Ovary (tissue), 9 donors: ENCODE measurements around the gene CHMP5. TPM values are rescaled to one million over a fixed set of nuclear protein-coding genes. Genes with fewer than 3 reads are reported as not detected.

ENCODE experiments used
- DNase-seq, 5 donors: peaks; one replicate each; pipeline ENCODE4 v3.0.0-alpha.2; 2019 to 2020
- H3K27ac ChIP-seq, 2 donors: fragments of 200-600 bp; one replicate each; pipeline versions ENCODE4 v1.5.1 to v1.8.0; 2019 to 2022
- H3K27me3 ChIP-seq: fragments of 200-600 bp; one replicate; pipeline ENCODE4 v1.8.0; 2022
- H3K36me3 ChIP-seq: fragments of 200-600 bp; sonication (generic); one replicate; pipeline ENCODE4 v1.5.1; 2019
- H3K4me1 ChIP-seq: one replicate; pipeline ENCODE4 v1.8.1; 2013; ENCODE audit warnings: mild to moderate bottlenecking, moderate library complexity; ENCODE audit not compliant: insufficient read depth
- H3K4me3 ChIP-seq: fragments of 200-600 bp; sonication (generic); one replicate; pipeline ENCODE4 v1.5.1; 2017
- H3K9me3 ChIP-seq, 2 donors: fragments of 200-600 bp in 1 of 2; sonication (generic) in 1 of 2; one replicate each; pipeline versions ENCODE4 v1.5.1 to v1.8.1; 2013 to 2019; ENCODE audit warnings: mild to moderate bottlenecking in 1 of 2, moderate library complexity in 1 of 2
- EP300 ChIP-seq: sonication (generic); formaldehyde crosslinking; IDR thresholded peaks from one replicate; pipeline ENCODE4 v1.6.1; 2017; ENCODE audit warnings: antibody characterized with exemption
- POLR2A ChIP-seq: fragments of 450-650 bp; IDR thresholded peaks from one replicate; pipeline ENCODE4 v1.6.1; 2017; ENCODE audit warnings: antibody characterized with exemption, mild to moderate bottlenecking, moderate library complexity
- WGBS, 3 donors: extraction: QIAGEN DNeasy Blood & Tissue Kit in 1 of 3; methylation state at CpG; one replicate each; pipeline versions ENCODE4 v1.1.5 to v1.1.7; 2013 to 2017; 5-methylcytosine and 5-hydroxymethylcytosine counted together
- intact Hi-C, 4 donors: fragments of 100-400 bp; cut with DNase I; formaldehyde crosslinking; loops; one replicate each; pipeline versions ENCODE4 v1.11.0 to v1.15.1; 2022 to 2023
- polyA plus RNA-seq, 2 donors: library from polyadenylated mRNA; stranded (reverse); fragments of 200-250 nt in 1 of 2; fragments of 350-450 nt in 1 of 2; fragmentation: Illumina TruSeq in 1 of 2; extraction: RNeasy Lipid Tissue Mini Kit (QIAGEN cat#74804) in 1 of 2; gene quantifications; one replicate each; pipeline ENCODE4 v1.2.3, GENCODE V29; 2013 to 2014
- total RNA-seq, 7 donors: library from RNA; depleted of rRNA in 2 of 7; stranded (reverse); fragments of >200 nt in 2 of 7; fragmentation: NEBNext Ultra II Directional in 3 of 7; extraction: Animal tissue kit (Norgen Biotek cat#: 25700) in 3 of 7; gene quantifications; one replicate each; pipeline versions ENCODE4 v1.1.0 to v1.2.4, GENCODE V29; 2016 to 2023
- TF ChIP-seq, protein P1 (sequence below), 3 donors: fragments of 450-650 bp in 2 of 3; fragments of 200-600 bp in 1 of 3; IDR thresholded peaks; one replicate each; pipeline versions ENCODE4 v1.5.1 to v1.8.0; 2016 to 2022; ENCODE audit warnings: antibody characterized with exemption in 3 of 3, mild to moderate bottlenecking in 1 of 3
- donor health status: DM: no; HTN: no; CAD: no; lungs with moderate emphysema.
- donor health status: DM: no; HTN: no; CAD: no.
- donor health status: Bipolar disorder and iron deficiency.
- donor health status: DM: yes; HTN: yes; CAD: no.
- donor health status: DM: no; HTN: no; CAD: no.
- donor health status: DM: yes; HTN: yes; CAD: no.

CHMP5 gene
- total and polyA plus RNA-seq, 9 donors, result 39.7 to 66.5 (median 52.9) TPM

GRCh38 chr9:33289936-33290246 lies 25.0 kb downstream of the CHMP5 start:
- WGBS, 3 donors, result 0 to 2% (median 0%) methylated on average over 14 of the region's 14 CpGs
- intact Hi-C loops, result loop anchor here in 1 of 4 donors (10.0 kb wide), 1 partner anchor 175 kb away; no protein-coding TSS in a partner anchor
- DNase-seq, result no peak
- Histone ChIP-seq H3K4me3 (peak overlapping the region; percentile 96), H3K27me3 (no peaks in the 10 kb centered on the region), H3K9me3 (no peaks in the 10 kb centered on the region), H3K4me1 (peaks cover 6% of the 10 kb centered on the region), H3K36me3 (no peaks in the 10 kb centered on the region), H3K27ac (peak overlapping the region; percentile 82 to 89)
- TF ChIP-seq, protein P1, sequence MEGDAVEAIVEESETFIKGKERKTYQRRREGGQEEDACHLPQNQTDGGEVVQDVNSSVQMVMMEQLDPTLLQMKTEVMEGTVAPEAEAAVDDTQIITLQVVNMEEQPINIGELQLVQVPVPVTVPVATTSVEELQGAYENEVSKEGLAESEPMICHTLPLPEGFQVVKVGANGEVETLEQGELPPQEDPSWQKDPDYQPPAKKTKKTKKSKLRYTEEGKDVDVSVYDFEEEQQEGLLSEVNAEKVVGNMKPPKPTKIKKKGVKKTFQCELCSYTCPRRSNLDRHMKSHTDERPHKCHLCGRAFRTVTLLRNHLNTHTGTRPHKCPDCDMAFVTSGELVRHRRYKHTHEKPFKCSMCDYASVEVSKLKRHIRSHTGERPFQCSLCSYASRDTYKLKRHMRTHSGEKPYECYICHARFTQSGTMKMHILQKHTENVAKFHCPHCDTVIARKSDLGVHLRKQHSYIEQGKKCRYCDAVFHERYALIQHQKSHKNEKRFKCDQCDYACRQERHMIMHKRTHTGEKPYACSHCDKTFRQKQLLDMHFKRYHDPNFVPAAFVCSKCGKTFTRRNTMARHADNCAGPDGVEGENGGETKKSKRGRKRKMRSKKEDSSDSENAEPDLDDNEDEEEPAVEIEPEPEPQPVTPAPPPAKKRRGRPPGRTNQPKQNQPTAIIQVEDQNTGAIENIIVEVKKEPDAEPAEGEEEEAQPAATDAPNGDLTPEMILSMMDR (IDR thresholded peaks at IDR 0.05), result no peak
- no peak for TF ChIP-seq EP300
- no peak for TF ChIP-seq POLR2A

DNA sequence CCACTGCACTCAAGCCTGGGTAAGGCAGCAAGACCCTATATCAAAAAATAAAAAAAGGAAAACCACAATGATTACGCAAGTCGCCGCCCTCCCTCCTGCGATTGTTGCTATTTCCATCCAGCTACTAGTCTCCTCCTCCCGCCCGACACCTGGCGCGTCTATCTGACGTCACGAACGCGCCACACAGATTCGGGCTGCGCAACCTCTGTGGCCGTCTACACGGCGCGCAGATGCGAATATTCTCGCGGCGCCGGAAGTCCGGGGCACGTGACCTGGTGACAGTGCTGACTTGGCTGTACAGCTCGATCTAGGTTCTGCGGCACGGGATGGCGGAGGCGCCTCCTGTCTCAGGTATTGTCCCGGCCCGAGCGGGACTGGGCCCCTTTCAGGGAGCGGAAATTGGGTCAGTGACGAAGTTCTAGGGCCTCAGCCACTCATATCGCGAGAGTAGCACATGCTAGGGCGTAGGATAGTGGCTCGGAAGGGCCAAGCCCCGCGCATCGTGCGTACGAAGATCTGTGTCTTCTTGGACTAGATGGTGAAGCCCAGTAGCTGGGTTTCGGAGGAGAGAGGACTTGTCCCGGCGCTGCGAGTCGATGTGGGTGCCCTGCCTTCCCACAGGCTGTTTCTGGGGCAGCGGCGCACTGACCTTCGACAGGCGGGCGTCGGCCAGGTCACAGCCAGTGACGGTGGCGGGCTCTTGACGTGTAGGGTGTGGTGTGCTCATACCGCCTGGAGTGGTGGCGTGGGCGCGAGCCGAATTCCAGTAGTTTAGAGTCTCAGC lies 25.6 kb downstream of the CHMP5 start, which contains the start of gene NFX1:
Gene NFX1, plus strand, starts transcription at position 270 of the 784 bp plus-strand sequence. Its CDS starts 57 bp downstream, at position 327.
- Histone ChIP-seq H3K4me1 (peaks cover 8% of the 10 kb centered on the region), H3K36me3 (no peaks in the 10 kb centered on the region), H3K4me3 (peak within 1 kb of the TSS; percentile 96), H3K27ac (peak within 1 kb of the TSS; percentile 82 to 89), H3K27me3 (no peaks in the 10 kb centered on the region), H3K9me3 (no peaks in the 10 kb centered on the region)
- TF ChIP-seq POLR2A (peak; percentile 90), EP300 (peak; percentile 67)
- TF ChIP-seq, protein P1 (IDR thresholded peaks at IDR 0.05), result no peak
- peak; percentile 98 to 99 (median 99) for DNase-seq
- 0% methylated on average over 48 to 63 of the region's 63 CpGs for WGBS, 3 donors
- intact Hi-C loops, result no loop called here

DNA sequence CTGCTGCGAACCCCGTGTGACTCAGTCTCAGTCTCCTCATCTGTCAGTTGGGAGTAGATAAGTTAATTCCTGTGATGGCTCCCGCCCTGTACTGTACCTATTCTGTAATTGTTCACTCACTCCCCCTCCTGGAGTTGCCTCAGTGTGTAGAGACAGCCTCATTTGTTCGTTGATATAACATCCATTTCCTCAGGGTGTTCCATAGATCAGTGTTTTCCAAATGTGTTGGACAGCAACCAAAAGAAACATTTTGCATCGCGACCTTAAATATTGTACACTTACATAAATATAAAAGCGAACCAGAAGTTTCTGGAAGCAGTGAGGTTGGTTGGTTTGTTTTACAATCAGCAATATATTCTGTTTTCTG lies 26.2 kb downstream of the CHMP5 start:
- intact Hi-C loops, result no loop called here

DNA sequence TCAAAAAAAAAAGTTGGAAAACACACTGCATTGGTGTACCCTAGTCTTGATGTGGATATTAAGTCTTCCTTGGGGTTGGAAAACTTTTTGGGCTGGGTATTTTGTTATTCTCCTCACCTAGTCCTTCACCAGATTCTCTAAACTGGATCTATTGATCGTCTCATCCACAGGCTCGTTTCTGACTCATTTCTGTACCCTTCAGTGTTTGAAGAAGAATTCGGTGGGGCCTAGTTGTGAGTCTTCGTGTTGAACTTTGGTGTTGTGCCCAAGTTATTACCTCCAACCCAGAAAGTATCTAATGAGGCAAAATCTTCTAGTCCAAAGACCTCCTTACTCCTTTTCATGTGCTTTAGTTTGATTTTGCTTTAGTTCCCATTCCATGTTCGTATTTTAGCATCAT lies 27.1 kb downstream of the CHMP5 start:
- H3K4me3 ChIP-seq, result no peak overlapping the region
- H3K27me3 ChIP-seq, result no peaks in the 10 kb centered on the region
- H3K9me3 ChIP-seq, result no peaks in the 10 kb centered on the region
- H3K4me1 ChIP-seq, result peaks cover 8% of the 10 kb centered on the region
- H3K27ac ChIP-seq, result no peak overlapping the region
- no peaks in the 10 kb centered on the region for H3K36me3 ChIP-seq
- 78 to 92% (median 88%) methylated on average over 5 of the region's 5 CpGs for WGBS, 3 donors
- no peak for TF ChIP-seq EP300
- TF ChIP-seq, protein P1 (IDR thresholded peaks at IDR 0.05), result no peak
- intact Hi-C loops, result no loop called here
- no peak for DNase-seq

More for the DNA sequence above, 26.2 kb downstream of the CHMP5 start:
- Histone ChIP-seq H3K36me3 (no peaks in the 10 kb centered on the region), H3K4me1 (peaks cover 8% of the 10 kb centered on the region), H3K9me3 (no peaks in the 10 kb centered on the region), H3K27ac (peak overlapping the region; percentile 82 to 89), H3K4me3 (peak overlapping the region; percentile 96), H3K27me3 (no peaks in the 10 kb centered on the region)
- TF ChIP-seq, protein P1 (IDR thresholded peaks at IDR 0.05), result no peak
- TF ChIP-seq POLR2A, result no peak
- no peak for TF ChIP-seq EP300
- WGBS, 3 donors, result 3 to 10% (median 4%) methylated on average over 7 of the region's 7 CpGs
- no peak for DNase-seq
